ENCODE results near the gene EXD3. TPM values are rescaled to one million over a fixed set of nuclear protein-coding genes. Genes with fewer than 3 reads are reported as not detected.

Gene EXD3
- polyA plus RNA-seq, 1 of the 3 experiments (the other 2 are of a cell fraction) = 11.5 TPM

DNA sequence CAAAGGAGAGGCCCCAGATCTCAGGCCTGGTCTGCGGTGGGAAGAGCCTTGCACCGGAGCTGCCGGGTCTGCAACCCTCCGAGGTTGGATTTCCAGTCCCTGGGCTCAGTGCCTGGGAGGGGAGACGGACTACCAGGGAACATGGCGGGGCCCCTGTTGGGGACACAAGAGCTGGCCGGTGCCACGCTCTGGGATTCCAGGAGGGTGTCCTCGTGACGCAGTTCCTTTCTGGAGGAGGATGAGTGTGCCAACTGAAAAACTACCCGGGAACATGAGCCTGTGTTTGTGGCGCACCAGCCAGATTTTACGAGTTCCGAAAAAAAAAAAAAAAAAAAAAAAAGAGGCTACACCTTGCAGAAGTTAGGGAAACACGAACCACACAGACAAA, 129.9 kb downstream of the EXD3 start:
- H3K27ac ChIP-seq (ENCODE audit: low read depth in 2 of 2, low read length in 1 of 2) = no peak overlapping the region
- no peaks in the 10 kb centered on the region for H3K9me2 ChIP-seq
- no peaks in the 10 kb centered on the region for H3K27me3 ChIP-seq (ENCODE audit: insufficient read depth)
- H3K4me2 ChIP-seq = no peak overlapping the region
- no peaks in the 10 kb centered on the region for H3K79me2 ChIP-seq (ENCODE audit: insufficient read depth)
- TF ChIP-seq YY1 (IDR thresholded peaks at IDR 0.05; ENCODE audit: low read depth) (no peak), SIN3A (IDR thresholded peaks at IDR 0.05; ENCODE audit: borderline replicate concordance, low read depth, low read length) (no peak), ELF1 (IDR thresholded peaks at IDR 0.05) (no peak), MEF2A (IDR thresholded peaks at IDR 0.05; ENCODE audit: borderline replicate concordance, low read depth) (no peak), GABPA (IDR thresholded peaks at IDR 0.05; ENCODE audit: low read depth) (no peak), JUND (IDR thresholded peaks at IDR 0.05) (no peak), GATA2 (CRISPR knock-in tag; IDR thresholded peaks at IDR 0.05) (no peak), RXRA (IDR thresholded peaks at IDR 0.05; ENCODE audit: borderline replicate concordance, low read depth) (no peak), MXI1 (IDR thresholded peaks at IDR 0.05; ENCODE audit: low read depth, low read length) (no peak), NRF1 (IDR thresholded peaks at IDR 0.05; ENCODE audit: low read depth, low read length) (no peak), CHD2 (IDR thresholded peaks at IDR 0.05; ENCODE audit: low read length, partially characterized antibody) (no peak), TEAD4 (IDR thresholded peaks at IDR 0.05; ENCODE audit: borderline replicate concordance, insufficient read depth) (no peak), RCOR1 (IDR thresholded peaks at IDR 0.05; ENCODE audit: low read length) (no peak), TAF1 (IDR thresholded peaks at IDR 0.05; ENCODE audit: borderline replicate concordance, low read depth, low read length) (no peak)
- TF ChIP-seq, protein P1, sequence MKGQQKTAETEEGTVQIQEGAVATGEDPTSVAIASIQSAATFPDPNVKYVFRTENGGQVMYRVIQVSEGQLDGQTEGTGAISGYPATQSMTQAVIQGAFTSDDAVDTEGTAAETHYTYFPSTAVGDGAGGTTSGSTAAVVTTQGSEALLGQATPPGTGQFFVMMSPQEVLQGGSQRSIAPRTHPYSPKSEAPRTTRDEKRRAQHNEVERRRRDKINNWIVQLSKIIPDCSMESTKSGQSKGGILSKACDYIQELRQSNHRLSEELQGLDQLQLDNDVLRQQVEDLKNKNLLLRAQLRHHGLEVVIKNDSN (IDR thresholded peaks at IDR 0.05; ENCODE audit: borderline replicate concordance, low read depth) = no peak
- TF ChIP-seq, protein P2, sequence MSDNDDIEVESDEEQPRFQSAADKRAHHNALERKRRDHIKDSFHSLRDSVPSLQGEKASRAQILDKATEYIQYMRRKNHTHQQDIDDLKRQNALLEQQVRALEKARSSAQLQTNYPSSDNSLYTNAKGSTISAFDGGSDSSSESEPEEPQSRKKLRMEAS (IDR thresholded peaks at IDR 0.05; ENCODE audit: low read depth) = no peak
- TF ChIP-seq, protein P3, sequence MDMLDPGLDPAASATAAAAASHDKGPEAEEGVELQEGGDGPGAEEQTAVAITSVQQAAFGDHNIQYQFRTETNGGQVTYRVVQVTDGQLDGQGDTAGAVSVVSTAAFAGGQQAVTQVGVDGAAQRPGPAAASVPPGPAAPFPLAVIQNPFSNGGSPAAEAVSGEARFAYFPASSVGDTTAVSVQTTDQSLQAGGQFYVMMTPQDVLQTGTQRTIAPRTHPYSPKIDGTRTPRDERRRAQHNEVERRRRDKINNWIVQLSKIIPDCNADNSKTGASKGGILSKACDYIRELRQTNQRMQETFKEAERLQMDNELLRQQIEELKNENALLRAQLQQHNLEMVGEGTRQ (IDR thresholded peaks at IDR 0.05; ENCODE audit: borderline replicate concordance, low read depth, low read length) = no peak
- H3K4me1 ChIP-seq (ENCODE audit: control insufficient read depth in 1 of 2, insufficient read depth in 2 of 2, low read depth in 1 of 2, low read length in 1 of 2) = peaks cover 0 to 19% of the 10 kb centered on the region in 2 experiments; a peak in 1 of 4 replicates
- no peaks in the 10 kb centered on the region for H3K36me3 ChIP-seq (replicated peaks in 1 of 2; ENCODE audit: control insufficient read depth in 1 of 2, insufficient read depth in 2 of 2, low read length in 1 of 2)
- ChIA-PET POLR2A (no interaction called here), CTCF (interaction anchor here (0.7 to 3.1 kb wide), 3 partner anchors 9 to 13 kb away, joined by 3 to 13 read pairs (median 4); partner anchors contain the start of gene NRARP)
- no peaks in the 10 kb centered on the region for H3K9me3 ChIP-seq
- no peaks in the 10 kb centered on the region for H3F3A ChIP-seq (replicated peaks; ENCODE audit: insufficient read depth)
- WGBS (ENCODE audit: low lambda C conversion rate) = 81% methylated on average over 15 of the region's 15 CpGs
- no peak overlapping the region for H2AFZ ChIP-seq (ENCODE audit: low read depth)
- H3K9ac ChIP-seq = no peak overlapping the region
- DNase-seq = no peak
- H4K20me1 ChIP-seq (ENCODE audit: insufficient read depth) = no peaks in the 10 kb centered on the region
- no peak overlapping the region for H3K4me3 ChIP-seq (ENCODE audit: low read depth in 2 of 2, low read length in 1 of 2)

DNA sequence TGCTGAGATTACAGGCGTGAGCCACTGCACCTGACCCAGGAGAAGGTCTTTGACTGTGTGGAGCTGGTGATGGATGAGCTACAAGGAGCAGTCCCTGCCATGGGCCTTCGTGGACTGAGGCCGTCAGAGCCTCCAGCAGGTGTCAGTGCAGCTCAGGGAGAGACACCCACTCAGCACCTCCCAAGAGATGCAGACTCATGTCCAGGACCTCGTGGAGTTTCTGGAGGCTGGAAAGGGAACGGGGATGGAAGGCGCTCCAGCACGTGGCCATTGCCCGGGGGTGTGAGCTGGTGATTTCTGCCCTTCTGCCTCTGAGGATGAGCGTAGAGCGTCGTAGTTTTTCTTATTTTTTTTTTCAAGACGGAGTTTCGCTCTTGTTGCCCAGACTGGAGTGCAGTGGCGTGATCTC, 136.0 kb downstream of the EXD3 start:
- H3K9me2 ChIP-seq = no peaks in the 10 kb centered on the region
- no peaks in the 10 kb centered on the region for H3K27me3 ChIP-seq (ENCODE audit: insufficient read depth)
- H4K20me1 ChIP-seq (ENCODE audit: insufficient read depth) = no peaks in the 10 kb centered on the region
- H3K4me1 ChIP-seq (ENCODE audit: control insufficient read depth in 1 of 2, insufficient read depth in 2 of 2, low read depth in 1 of 2, low read length in 1 of 2) = no peaks in the 10 kb centered on the region
- ChIA-PET POLR2A (interaction anchor here (0.9 kb wide), 1 partner anchor 15 kb away, joined by 3 read pairs; the partner anchor contains the start of gene NRARP), CTCF (interaction anchor here (0.6 to 3.2 kb wide), 34 partner anchors 9 to 316 kb away, joined by 3 to 35 read pairs (median 4); partner anchors contain the start of genes EXD3, NOXA1 and NRARP)
- no peaks in the 10 kb centered on the region for H3K79me2 ChIP-seq (ENCODE audit: insufficient read depth)
- H3K9ac ChIP-seq = no peak overlapping the region
- no peak overlapping the region for H2AFZ ChIP-seq (ENCODE audit: low read depth)
- WGBS (ENCODE audit: low lambda C conversion rate) = 33% methylated on average over 12 of the region's 14 CpGs
- H3F3A ChIP-seq (replicated peaks; ENCODE audit: insufficient read depth) = peaks cover 7% of the 10 kb centered on the region
- no peaks in the 10 kb centered on the region for H3K36me3 ChIP-seq (replicated peaks in 1 of 2; ENCODE audit: control insufficient read depth in 1 of 2, insufficient read depth in 2 of 2, low read length in 1 of 2)
- H3K4me2 ChIP-seq = no peak overlapping the region
- H3K9me3 ChIP-seq = no peaks in the 10 kb centered on the region
- H3K4me3 ChIP-seq (ENCODE audit: low read depth in 2 of 2, low read length in 1 of 2) = no peak overlapping the region
- DNase-seq = peak; percentile 86
- no peak overlapping the region for H3K27ac ChIP-seq (ENCODE audit: low read depth in 2 of 2, low read length in 1 of 2)
- TF ChIP-seq RXRA (IDR thresholded peaks at IDR 0.05; ENCODE audit: borderline replicate concordance, low read depth) = no peak
- no peak for TF ChIP-seq GATA2 (CRISPR knock-in tag; IDR thresholded peaks at IDR 0.05)
- no peak for TF ChIP-seq NFIC (IDR thresholded peaks at IDR 0.05; ENCODE audit: borderline replicate concordance)
- no peak for TF ChIP-seq FOXM1 (IDR thresholded peaks at IDR 0.05; ENCODE audit: low read depth)
- no peak for TF ChIP-seq MEF2A (IDR thresholded peaks at IDR 0.05; ENCODE audit: borderline replicate concordance, low read depth)
- TF ChIP-seq MXI1 (IDR thresholded peaks at IDR 0.05; ENCODE audit: low read depth, low read length) = peak; percentile 69; the same call in 1 of the 2 replicates
- no peak for TF ChIP-seq FOSL2 (IDR thresholded peaks at IDR 0.05; ENCODE audit: borderline replicate concordance, low read depth)
- TF ChIP-seq SIN3A (IDR thresholded peaks at IDR 0.05; ENCODE audit: borderline replicate concordance, low read depth, low read length) = no peak
- TF ChIP-seq ELF1 (IDR thresholded peaks at IDR 0.05) = no peak
- TF ChIP-seq EP300 (IDR thresholded peaks at IDR 0.05; ENCODE audit: borderline replicate concordance in 1 of 2, low read depth in 1 of 2, low read length in 1 of 2) = no peak
- peak; percentile 79 for TF ChIP-seq RAD21 (IDR thresholded peaks at IDR 0.05; ENCODE audit: low read length)
- TF ChIP-seq, protein P4, sequence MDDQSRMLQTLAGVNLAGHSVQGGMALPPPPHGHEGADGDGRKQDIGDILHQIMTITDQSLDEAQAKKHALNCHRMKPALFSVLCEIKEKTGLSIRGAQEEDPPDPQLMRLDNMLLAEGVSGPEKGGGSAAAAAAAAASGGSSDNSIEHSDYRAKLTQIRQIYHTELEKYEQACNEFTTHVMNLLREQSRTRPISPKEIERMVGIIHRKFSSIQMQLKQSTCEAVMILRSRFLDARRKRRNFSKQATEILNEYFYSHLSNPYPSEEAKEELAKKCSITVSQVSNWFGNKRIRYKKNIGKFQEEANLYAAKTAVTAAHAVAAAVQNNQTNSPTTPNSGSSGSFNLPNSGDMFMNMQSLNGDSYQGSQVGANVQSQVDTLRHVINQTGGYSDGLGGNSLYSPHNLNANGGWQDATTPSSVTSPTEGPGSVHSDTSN (IDR thresholded peaks at IDR 0.05) = no peak
- no peak for TF ChIP-seq CHD2 (IDR thresholded peaks at IDR 0.05; ENCODE audit: low read length, partially characterized antibody)
- TF ChIP-seq SMC3 (IDR thresholded peaks at IDR 0.05; ENCODE audit: low read depth, low read length) = peak; percentile 63
- TF ChIP-seq, protein P5, sequence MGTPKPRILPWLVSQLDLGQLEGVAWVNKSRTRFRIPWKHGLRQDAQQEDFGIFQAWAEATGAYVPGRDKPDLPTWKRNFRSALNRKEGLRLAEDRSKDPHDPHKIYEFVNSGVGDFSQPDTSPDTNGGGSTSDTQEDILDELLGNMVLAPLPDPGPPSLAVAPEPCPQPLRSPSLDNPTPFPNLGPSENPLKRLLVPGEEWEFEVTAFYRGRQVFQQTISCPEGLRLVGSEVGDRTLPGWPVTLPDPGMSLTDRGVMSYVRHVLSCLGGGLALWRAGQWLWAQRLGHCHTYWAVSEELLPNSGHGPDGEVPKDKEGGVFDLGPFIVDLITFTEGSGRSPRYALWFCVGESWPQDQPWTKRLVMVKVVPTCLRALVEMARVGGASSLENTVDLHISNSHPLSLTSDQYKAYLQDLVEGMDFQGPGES (IDR thresholded peaks at IDR 0.05; ENCODE audit: low read depth, low read length) = no peak

Measured in SK-N-SH (cell line).